22Rv1 (cell line): ENCODE results near the gene PRRC2B.

ENCODE experiments used
- CTCF ChIP-seq: fragments of 450-650 bp; IDR thresholded peaks from 2 replicates; pipeline ENCODE4 v1.5.1; 2017; ENCODE audit warnings: mild to moderate bottlenecking
- ZFX ChIP-seq: fragments of 450-650 bp; IDR thresholded peaks from 2 replicates; pipeline ENCODE4 v1.6.1; 2017; ENCODE audit warnings: antibody characterized with exemption, borderline replicate concordance

- TF ChIP-seq CTCF (no peak), ZFX (no peak)
Measured at GRCh38 chr9:131382850-131383729, 10.8 kb upstream of the PRRC2B start.
